GM12872 (cell line): ENCODE measurements around the gene KCP.

Source experiments
- CTCF ChIP-seq: IDR thresholded peaks from 3 replicates; pipeline ENCODE4 v1.5.1; 2011; ENCODE audit warnings: low read depth, mild to moderate bottlenecking, low read length, moderate library complexity; ENCODE audit not compliant: insufficient read depth

Gene KCP

GRCh38 chr7:128831994-128832879 is 78.3 kb downstream of the KCP start:
- TF ChIP-seq CTCF, result no peak

DNA sequence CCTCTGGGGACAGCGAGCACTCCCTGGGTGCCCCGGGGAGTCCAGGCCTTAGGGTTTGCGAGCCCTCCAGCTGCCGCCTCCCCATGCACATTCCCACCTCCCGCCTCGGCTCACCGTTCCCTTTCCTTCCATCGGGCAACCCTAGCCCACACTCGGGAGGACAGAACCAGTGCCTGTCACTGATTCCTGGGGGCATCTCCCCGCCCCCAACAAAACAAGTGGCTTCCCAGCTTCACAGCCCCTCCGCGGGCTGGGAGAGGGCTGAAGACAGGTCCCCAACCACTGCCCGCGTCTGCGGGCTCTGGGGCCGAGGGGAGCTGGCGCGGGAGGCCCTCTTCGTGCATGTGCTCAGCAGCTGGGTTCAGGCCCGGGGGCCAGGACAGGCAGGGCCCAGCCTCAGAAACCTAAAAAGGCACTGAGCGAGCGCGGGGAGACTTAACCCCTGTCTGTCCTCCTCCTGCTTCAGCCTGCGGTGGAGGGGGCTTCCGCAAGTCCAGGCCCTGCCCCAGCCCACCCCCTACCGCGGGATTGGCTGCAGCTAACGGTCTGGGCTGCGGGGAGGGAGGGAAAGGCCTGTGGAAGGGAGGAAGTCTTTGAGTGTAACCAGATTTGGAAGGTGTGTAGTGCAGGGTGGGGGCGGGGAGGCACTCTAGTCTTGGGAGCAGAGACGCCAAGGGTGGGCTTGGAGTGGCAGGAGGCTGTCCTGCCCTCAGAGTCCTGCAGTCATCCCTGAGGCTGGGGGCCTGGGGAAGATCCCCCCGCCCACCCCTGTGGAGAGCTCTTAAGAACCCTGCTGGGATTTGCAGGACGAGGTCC is 79.1 kb downstream of the KCP start:
- no peak for TF ChIP-seq CTCF

DNA sequence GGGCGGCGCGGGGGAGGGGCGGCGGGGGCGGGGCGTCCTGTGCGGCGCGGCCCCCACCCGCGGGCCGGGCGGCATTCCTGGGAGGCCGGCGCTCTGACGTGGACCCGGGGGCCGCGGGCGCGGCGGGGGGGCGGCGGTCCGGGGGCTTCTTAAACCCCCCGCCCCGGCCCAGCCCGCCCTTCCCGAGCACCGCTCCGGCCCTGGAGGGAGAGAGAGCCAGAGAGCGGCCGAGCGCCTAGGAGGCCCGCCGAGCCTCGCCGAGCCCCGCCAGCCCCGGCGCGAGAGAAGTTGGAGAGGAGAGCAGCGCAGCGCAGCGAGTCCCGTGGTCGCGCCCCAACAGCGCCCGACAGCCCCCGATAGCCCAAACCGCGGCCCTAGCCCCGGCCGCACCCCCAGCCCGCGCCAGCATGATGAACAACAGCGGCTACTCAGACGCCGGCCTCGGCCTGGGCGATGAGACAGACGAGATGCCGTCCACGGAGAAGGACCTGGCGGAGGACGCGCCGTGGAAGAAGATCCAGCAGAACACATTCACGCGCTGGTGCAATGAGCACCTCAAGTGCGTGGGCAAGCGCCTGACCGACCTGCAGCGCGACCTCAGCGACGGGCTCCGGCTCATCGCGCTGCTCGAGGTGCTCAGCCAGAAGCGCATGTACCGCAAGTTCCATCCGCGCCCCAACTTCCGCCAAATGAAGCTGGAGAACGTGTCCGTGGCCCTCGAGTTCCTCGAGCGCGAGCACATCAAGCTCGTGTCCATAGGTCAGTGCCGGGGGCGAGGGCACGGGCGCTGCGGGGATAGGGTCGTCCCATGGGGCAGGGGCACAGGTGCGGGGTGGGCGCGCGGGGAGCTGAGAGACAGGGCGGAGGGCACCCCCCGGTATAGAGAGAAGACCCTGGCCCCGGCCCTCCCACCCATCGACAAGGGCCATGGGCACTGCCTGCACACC is 80.0 kb downstream of the KCP start, which contains the start of gene FLNC:
Gene FLNC (plus strand): TSS at position 176 of the 947 bp plus-strand sequence. CDS start 232 bp downstream, at position 408.
- TF ChIP-seq CTCF, result no peak

GRCh38 chr7:128829391-128830166 is 80.9 kb downstream of the KCP start:
- TF ChIP-seq CTCF, result no peak

GRCh38 chr7:128827971-128828711 is 82.4 kb downstream of the KCP start:
- no peak for TF ChIP-seq CTCF

- TF ChIP-seq CTCF, result no peak
Measured at GRCh38 chr7:128827248-128827958, 83.1 kb downstream of the KCP start.
